ENCODE data around the gene UBE2QL1.

Gene UBE2QL1, protein sequence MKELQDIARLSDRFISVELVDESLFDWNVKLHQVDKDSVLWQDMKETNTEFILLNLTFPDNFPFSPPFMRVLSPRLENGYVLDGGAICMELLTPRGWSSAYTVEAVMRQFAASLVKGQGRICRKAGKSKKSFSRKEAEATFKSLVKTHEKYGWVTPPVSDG

GRCh38 chr5:6448622-6449464 is at the start of gene UBE2QL1:
UBE2QL1 (plus strand) TSS chr5:6448859; CDS start chr5:6448894, 35 bp downstream.
- no peak for DNase-seq

GRCh38 chr5:6399980-6400910 is 48.4 kb upstream of the UBE2QL1 start:
- DNase-seq, result no peak

DNA sequence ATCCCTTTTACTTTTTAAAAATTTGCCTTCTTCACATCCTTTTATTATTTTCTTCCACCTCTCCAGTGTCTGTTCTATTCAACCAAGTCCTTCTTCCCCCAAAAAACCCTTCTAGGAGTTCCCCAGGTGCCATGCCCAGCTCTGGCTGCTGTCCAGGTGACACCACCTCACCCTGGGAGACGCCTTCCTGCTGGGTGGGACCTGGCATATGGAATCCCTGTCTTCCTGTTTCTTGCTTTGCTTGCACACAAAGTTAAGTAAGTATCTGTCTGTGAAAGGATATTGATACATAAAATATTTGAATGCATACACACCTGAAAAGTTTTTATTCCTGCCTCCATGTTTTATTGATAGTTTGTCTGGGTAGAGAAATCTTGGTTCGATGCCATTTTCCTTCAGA is 47.2 kb upstream of the UBE2QL1 start:
- no peak for DNase-seq

DNA sequence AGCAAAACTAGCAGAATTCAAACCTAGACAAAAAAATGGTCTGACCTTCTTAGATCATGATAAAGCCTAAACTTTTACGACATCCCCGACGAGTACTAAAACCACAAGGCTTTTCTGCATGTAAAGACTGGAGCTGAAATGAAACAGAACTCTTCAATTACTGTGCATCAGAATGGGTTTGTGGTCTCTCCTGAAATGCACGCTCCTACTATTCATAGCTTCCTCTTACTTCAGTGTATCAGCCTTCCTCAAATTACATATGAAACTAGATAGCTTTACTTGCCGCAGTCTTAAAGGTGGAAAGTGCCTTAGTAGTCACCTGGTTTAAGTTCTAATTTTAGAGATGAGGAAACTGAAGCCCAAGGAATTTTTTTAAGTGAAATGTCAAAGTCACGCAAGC is 45.7 kb upstream of the UBE2QL1 start:
- DNase-seq, result no peak

GRCh38 chr5:6403416-6403815 is 45.2 kb upstream of the UBE2QL1 start:
- DNase-seq, result no peak

GRCh38 chr5:6404129-6404528 is 44.5 kb upstream of the UBE2QL1 start:
- no peak for DNase-seq

GRCh38 chr5:6405591-6405990 is 43.1 kb upstream of the UBE2QL1 start:
- no peak for DNase-seq

DNA sequence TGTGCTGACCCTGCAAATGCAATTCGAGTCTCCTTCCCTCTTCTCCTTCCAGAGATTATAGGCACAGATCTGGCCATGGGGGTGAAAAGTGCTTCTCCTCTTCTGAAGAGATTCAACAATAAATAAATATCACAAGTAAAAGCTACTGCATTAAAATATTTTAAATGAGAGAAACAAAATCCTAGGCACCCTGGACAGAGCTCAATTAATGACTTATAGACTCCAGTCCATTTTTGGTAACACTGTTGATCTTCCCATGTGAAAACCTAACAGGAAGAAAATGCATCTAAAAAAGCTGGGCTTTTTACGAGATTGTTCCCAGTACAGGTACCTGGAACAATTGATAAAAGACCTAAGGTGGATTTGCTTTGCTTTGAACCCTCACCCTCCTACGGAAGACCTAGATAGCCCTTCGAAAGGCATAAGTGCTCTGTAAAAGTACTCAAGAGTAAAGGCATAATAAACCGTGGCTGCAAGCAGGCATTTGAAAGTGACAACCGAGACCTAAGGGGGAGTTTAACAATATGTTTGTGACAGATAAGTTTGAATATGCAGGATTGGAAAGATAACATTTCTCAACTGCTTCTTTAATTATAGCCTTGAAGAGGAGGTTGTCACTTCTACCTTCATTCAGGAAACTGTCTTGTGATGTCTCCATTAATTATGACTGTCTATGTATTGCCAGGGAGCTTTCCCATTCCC is 41.0 kb upstream of the UBE2QL1 start:
- DNase-seq, result no peak

- no peak for DNase-seq
Measured at GRCh38 chr5:6408260-6408596, 40.4 kb upstream of the UBE2QL1 start.

- DNase-seq, result no peak
Measured at GRCh38 chr5:6408627-6409446, 39.8 kb upstream of the UBE2QL1 start.

DNA sequence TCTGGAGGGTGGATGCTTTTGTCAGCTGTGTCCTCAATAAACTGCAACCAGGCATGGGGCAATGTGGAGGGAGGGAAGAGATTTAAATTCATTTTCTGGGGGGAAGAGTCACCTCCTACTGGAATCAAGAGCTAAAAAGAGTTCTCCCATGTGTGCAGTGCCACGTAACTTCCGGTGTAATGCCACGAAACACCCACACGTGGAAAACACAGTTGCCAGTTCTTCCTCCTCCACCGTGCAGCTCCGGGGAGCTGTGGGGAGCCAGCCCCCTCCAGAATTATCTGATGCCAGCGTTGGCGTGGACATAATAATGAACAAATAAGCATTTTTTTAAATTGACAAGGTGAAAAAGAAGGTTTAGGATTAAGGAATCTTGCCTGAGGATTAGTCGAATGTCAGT is 38.2 kb upstream of the UBE2QL1 start:
- no peak for DNase-seq

DNA sequence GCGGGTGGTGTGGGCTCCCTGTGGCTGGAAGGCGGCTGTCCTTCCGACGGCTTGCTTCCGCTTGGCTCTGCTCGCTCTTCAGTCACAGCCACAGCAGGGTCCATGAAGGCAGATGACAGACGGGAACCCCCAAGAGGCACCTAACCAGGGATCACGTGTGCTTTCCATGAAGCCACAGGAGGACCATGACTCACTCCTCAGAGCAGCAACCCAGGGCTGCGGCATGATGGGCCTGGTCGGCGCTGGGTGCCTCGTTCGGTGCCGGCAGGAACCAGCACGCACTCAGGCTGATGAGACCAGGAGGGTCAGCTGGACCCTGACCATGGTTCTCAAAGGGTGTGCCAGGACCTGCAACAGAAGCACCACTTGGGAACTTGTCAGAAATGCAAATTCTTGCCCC is 37.5 kb upstream of the UBE2QL1 start:
- DNase-seq, result no peak

GRCh38 chr5:6412811-6413210 is 35.8 kb upstream of the UBE2QL1 start:
- DNase-seq, result no peak

GRCh38 chr5:6417657-6418056 is 31.0 kb upstream of the UBE2QL1 start:
- DNase-seq, result no peak

GRCh38 chr5:6418679-6419276 is 29.9 kb upstream of the UBE2QL1 start:
- DNase-seq, result no peak

- DNase-seq, result no peak
Measured at GRCh38 chr5:6419340-6419852, 29.3 kb upstream of the UBE2QL1 start.

DNA sequence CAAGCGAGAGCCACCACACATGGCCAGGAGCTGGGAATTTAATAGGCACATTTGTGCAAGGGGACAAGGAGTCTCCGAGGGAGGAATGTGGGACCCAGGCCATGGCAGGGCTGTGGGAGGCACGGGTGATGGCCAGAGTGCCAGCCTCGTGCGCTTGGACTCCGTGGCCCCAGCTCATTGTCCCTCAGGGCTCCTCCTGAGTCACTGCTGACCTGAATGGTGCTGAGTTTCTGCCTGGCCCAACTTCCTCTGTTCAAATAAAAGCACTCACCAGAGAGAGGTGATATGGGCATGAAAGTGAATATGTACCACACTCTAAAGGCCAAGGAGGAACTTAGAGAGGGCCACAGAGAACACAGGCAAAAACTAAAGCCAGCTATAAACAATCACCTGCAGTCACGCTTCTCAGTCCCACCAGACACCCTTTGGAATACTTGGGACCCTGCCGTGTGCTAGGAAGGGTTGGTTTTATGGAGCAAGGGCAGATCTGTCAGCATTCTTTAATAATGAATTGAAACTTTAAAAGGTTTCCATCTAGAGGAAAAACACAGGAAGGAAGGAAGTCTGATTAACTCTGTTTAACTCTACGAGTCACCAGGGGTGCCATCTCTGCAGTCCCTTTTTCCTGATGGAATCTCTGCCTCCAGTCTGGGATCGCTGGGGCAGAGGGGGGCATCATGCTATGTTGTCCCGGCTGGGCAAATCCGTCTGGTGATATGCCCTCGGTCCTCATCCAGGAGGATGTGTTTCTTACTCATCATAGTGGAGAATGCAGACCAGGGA is 25.1 kb upstream of the UBE2QL1 start:
- DNase-seq, result no peak

GRCh38 chr5:6424110-6424659 is 24.5 kb upstream of the UBE2QL1 start:
- no peak for DNase-seq

- DNase-seq, result no peak
Measured at GRCh38 chr5:6424700-6425099, 24.0 kb upstream of the UBE2QL1 start.

- DNase-seq, result no peak
Measured at GRCh38 chr5:6427694-6428093, 21.0 kb upstream of the UBE2QL1 start.
